ENCODE data around the gene HES7.

HES7 gene

DNA sequence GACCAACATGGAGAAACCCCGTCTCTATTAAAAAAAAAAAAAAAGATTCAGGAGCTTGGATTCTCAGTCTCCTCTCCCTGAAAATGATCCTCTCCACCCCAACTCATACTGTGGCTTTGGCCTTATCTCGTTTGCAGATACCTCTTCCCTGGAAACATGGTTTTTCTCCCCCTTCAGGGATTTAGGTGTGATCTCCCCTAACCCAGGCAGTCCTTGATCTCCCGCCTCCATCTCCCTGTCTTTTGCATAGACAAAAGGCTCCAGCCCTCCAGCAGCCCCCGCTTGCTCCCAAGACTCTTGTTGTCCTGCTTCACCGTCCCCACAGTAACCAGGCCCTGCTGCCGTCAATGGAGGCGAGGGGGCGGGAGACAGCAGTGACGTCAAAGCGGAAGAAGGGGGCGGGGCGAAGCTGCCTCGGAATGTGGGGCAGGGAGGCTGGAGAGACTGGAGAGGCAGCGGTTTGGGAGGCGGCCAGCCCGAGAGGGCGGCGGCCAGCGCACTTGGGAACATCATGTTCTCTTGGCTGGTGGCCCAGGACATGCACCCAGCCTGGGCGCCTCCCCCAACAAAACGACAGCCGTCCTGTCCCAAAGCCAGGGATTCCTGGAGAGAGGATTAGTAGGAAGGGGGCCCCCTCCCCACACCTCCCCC, 30.2 kb upstream of the HES7 start:
- Histone ChIP-seq H3K9me3 (replicated peaks; ENCODE audit: insufficient read depth, low read length) (no peaks in the 10 kb centered on the region), H3K27me3 (replicated peaks; ENCODE audit: insufficient read depth, low read length) (no peaks in the 10 kb centered on the region), H3K4me1 (ENCODE audit: low read length) (peaks cover 21% of the 10 kb centered on the region), H3K9ac (ENCODE audit: low read length) (no peak overlapping the region), H3K9me2 (replicated peaks; ENCODE audit: insufficient read depth, low read length) (no peaks in the 10 kb centered on the region), H3K4me2 (ENCODE audit: low read depth, low read length) (no peak overlapping the region), H3K27ac (ENCODE audit: low read length) (no peak overlapping the region), H3F3A (ENCODE audit: insufficient read depth, low read length) (peaks cover 22% of the 10 kb centered on the region), H3K4me3 (ENCODE audit: low read length) (no peak overlapping the region), H4K20me1 (ENCODE audit: insufficient read depth, low read length) (no peaks in the 10 kb centered on the region), H2AFZ (ENCODE audit: low read length) (no peak overlapping the region), H3K79me2 (ENCODE audit: low read length) (peaks cover 32% of the 10 kb centered on the region), H3K36me3 (replicated peaks; ENCODE audit: insufficient read depth, low read length) (no peaks in the 10 kb centered on the region)
- no peak for TF ChIP-seq EZH2 (optimal IDR thresholded peaks at IDR 0.05; ENCODE audit: low read depth, low read length)
- TF ChIP-seq, protein P1, sequence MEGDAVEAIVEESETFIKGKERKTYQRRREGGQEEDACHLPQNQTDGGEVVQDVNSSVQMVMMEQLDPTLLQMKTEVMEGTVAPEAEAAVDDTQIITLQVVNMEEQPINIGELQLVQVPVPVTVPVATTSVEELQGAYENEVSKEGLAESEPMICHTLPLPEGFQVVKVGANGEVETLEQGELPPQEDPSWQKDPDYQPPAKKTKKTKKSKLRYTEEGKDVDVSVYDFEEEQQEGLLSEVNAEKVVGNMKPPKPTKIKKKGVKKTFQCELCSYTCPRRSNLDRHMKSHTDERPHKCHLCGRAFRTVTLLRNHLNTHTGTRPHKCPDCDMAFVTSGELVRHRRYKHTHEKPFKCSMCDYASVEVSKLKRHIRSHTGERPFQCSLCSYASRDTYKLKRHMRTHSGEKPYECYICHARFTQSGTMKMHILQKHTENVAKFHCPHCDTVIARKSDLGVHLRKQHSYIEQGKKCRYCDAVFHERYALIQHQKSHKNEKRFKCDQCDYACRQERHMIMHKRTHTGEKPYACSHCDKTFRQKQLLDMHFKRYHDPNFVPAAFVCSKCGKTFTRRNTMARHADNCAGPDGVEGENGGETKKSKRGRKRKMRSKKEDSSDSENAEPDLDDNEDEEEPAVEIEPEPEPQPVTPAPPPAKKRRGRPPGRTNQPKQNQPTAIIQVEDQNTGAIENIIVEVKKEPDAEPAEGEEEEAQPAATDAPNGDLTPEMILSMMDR (IDR thresholded peaks at IDR 0.05; ENCODE audit: low read length), result no peak
- no peak for DNase-seq

DNA sequence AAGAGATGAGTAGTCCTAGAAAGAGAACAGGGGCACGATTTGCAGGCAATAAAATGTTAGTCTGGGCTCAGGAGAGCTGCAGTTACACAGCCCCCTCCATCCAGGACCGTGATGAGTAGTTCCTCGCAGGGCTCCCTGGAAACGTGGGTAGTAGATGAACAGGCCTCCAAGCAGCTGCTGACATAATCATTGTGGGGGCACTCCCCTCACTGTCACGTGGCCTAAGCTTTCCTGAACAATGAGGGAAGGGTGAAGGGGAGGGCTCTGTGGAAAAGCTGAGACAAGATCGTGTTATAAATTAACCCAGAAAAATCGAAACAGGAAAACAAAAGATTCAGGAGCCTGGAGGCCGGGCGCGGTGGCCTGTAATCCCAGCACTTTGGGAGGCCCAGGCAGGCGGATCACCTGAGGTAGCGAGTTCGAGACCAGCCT, 29.6 kb upstream of the HES7 start:
- Histone ChIP-seq H3K4me1 (ENCODE audit: low read length) (peaks cover 21% of the 10 kb centered on the region), H4K20me1 (ENCODE audit: insufficient read depth, low read length) (no peaks in the 10 kb centered on the region), H3K79me2 (ENCODE audit: low read length) (peaks cover 32% of the 10 kb centered on the region), H3K36me3 (replicated peaks; ENCODE audit: insufficient read depth, low read length) (no peaks in the 10 kb centered on the region; the same call in 1 of the 2 replicates), H3K4me3 (ENCODE audit: low read length) (no peak overlapping the region), H3K27ac (ENCODE audit: low read length) (no peak overlapping the region), H3K9me2 (replicated peaks; ENCODE audit: insufficient read depth, low read length) (no peaks in the 10 kb centered on the region), H3F3A (ENCODE audit: insufficient read depth, low read length) (peaks cover 21% of the 10 kb centered on the region), H3K27me3 (replicated peaks; ENCODE audit: insufficient read depth, low read length) (no peaks in the 10 kb centered on the region), H3K4me2 (ENCODE audit: low read depth, low read length) (no peak overlapping the region), H3K9me3 (replicated peaks; ENCODE audit: insufficient read depth, low read length) (no peaks in the 10 kb centered on the region), H2AFZ (ENCODE audit: low read length) (no peak overlapping the region), H3K9ac (ENCODE audit: low read length) (no peak overlapping the region)
- TF ChIP-seq EZH2 (optimal IDR thresholded peaks at IDR 0.05; ENCODE audit: low read depth, low read length) (no peak), EZH2phosphoT487 (IDR thresholded peaks at IDR 0.05; ENCODE audit: low read length) (no peak)
- TF ChIP-seq, protein P1 (IDR thresholded peaks at IDR 0.05; ENCODE audit: low read length), result no peak
- no peak for DNase-seq

DNA sequence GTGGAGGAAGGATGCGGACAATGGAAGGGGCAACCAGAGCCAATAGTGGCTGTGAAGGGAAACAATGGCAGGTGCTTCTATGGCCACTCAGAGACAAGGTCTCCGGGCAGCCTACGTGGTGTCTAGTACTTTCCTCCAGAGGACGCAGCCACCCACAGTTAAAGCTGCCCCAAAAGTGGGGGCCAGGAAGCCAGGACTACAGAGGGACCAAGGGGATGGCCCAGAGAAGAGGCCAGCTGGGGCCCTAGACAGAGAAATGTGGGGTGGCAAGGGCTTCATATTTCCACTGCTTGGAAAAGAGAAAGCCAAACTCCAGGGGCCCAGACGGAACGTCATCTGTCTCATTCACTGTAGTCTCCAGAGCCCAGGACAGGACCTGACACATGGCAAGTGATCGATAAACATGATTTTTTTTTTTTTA, 29.1 kb upstream of the HES7 start:
- DNase-seq, result no peak
- H3K36me3 ChIP-seq (replicated peaks; ENCODE audit: insufficient read depth, low read length), result no peaks in the 10 kb centered on the region; the same call in 1 of the 2 replicates
- H3K9ac ChIP-seq (ENCODE audit: low read length), result no peak overlapping the region
- no peaks in the 10 kb centered on the region for H3K27me3 ChIP-seq (replicated peaks; ENCODE audit: insufficient read depth, low read length)
- peaks cover 21% of the 10 kb centered on the region for H3K4me1 ChIP-seq (ENCODE audit: low read length)
- H3K4me2 ChIP-seq (ENCODE audit: low read depth, low read length), result no peak overlapping the region
- H3K9me3 ChIP-seq (replicated peaks; ENCODE audit: insufficient read depth, low read length), result no peaks in the 10 kb centered on the region
- no peak overlapping the region for H2AFZ ChIP-seq (ENCODE audit: low read length)
- no peak overlapping the region for H3K27ac ChIP-seq (ENCODE audit: low read length)
- H4K20me1 ChIP-seq (ENCODE audit: insufficient read depth, low read length), result no peaks in the 10 kb centered on the region
- H3K9me2 ChIP-seq (replicated peaks; ENCODE audit: insufficient read depth, low read length), result no peaks in the 10 kb centered on the region
- no peak overlapping the region for H3K4me3 ChIP-seq (ENCODE audit: low read length)
- no peak for TF ChIP-seq EZH2phosphoT487 (IDR thresholded peaks at IDR 0.05; ENCODE audit: low read length)
- TF ChIP-seq, protein P1 (IDR thresholded peaks at IDR 0.05; ENCODE audit: low read length), result no peak
- TF ChIP-seq EZH2 (optimal IDR thresholded peaks at IDR 0.05; ENCODE audit: low read depth, low read length), result no peak
- peaks cover 32% of the 10 kb centered on the region for H3K79me2 ChIP-seq (ENCODE audit: low read length)
- peaks cover 16% of the 10 kb centered on the region for H3F3A ChIP-seq (ENCODE audit: insufficient read depth, low read length)

Measured in MM.1S (cell line).